ENCODE results near the gene SIRT6.
A peak's percentile ranks its signal among the peaks of the same experiment; 100 is the strongest.
"Not testable (repeated sequence)": the region's sequence is repeated elsewhere in the genome, so short reads cannot be mapped to it uniquely, and the experiment has no call there.

Gene SIRT6

DNA sequence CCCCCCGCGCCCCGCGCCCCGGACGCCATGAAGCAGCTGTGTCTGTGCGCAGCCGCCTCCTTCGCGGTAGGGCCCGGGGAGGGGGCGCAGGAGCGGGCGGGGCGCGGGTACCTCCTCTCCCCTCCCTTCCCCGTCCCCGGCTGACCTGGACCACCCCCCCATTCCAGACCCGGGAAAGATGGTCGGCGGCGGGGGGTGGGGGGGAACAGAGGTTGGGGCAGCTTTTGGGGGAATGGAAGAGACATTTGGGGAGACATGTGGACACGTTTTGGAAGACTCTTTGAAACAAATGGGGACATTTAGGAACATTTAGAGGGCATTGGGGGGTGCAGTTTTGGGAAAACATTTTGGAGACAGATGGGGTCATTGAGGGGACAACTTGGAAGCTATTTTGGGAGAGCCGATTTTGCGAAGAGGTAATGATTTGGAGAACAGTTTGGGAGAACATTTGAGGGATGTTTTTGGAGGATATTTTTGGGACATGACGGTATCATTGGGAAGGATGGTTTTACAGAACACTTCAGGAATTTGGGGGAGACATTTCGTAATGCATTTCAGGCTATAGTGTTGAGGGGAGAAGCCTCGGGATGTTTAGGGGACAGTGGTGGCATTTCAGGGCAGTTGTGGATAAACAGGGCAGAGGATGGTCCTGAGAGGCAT lies 16.2 kb upstream of the SIRT6 start:
- no peak for DNase-seq

DNA sequence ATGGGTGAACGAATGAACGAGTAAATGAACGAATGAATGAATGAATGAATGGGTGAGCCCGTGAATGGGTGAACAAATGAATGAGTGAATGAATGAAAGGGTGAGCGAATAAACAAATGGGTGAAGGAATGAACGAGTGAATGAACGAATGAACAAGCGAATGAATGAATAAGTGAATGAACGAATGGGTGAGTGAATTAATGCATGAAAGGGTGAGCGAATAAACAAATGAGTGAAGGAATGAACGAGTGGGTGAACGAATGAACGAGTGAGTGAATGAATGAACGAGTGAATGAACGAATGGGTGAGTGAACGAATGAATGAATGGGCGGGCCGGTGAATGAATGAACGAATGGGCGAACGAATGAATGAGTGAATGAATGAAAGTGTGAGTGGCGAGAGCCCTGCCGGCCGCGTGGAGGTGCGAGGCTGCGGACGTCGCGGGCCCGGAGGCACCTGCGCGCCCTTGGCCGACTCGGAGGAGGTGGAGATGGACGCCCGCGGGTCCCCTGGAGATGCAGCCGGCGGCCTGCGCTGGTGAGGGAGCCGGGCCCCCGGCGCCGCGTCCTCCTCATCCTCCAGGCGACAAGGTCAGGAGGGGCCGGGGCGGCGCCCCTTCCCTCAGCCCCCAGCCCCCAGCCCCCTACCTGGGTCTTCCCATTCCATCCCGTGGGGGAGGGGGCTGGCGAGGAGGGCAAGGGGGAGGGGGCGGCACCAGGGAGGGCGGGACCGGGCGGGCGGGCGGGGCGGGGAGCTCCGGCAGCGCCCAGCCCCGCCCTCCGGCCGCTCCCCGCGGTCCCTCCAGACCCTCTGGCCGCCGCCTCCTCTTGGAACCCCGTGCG lies 15.5 kb upstream of the SIRT6 start:
- no peak for DNase-seq

DNA sequence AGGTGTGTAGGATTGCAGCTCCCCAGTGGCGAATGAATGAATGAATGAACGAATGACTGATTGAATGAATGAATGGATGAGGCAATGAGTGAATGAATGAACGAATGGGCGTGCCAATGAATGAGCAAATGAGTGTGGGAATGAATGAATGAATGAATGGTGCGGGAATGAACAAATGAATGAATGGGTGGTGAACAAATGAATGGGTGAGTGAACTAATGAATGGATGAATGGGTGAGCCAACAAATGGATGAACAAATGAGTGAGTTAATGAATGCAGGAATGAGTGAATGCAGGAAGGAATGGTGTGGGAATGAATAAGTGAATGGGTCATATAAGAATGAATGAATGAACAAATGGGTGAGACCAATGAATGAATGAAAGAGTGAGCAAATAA lies 14.9 kb upstream of the SIRT6 start:
- no peak for DNase-seq

DNA sequence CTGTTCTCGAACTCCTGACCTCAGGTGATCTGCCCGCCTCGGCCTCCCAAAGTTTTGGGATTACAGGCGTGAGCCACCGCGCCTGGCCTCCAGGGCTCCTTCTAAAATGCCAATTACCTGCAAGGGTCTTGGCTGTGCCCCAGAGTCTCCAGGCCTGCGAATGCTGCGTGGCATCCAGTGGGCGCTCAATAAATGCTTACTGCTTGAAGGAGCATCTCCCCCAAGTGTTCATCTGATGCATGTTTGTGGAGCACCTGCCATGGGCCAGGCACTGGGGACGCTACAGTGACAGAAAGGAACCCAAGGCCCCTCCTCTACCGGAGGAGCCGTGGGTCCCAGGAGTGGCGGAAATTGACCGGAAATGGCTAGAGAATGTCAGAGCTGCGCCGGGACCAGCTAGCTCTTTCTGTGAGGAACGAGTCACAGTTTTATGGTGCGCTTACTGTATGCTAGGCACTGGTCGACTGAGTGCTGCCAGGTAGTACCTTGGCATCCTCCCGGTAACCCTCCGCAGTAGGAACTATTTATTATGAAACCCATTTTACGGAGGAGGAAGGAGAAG lies 14.3 kb upstream of the SIRT6 start:
- no peak for DNase-seq

- no peak for DNase-seq
Observed at GRCh38 chr19:4196009-4196408, 13.6 kb upstream of the SIRT6 start.

- no peak for DNase-seq
Observed at GRCh38 chr19:4194353-4194752, 12.0 kb upstream of the SIRT6 start.

GRCh38 chr19:4192537-4192936 lies 10.2 kb upstream of the SIRT6 start:
- not testable (repeated sequence) for DNase-seq

DNA sequence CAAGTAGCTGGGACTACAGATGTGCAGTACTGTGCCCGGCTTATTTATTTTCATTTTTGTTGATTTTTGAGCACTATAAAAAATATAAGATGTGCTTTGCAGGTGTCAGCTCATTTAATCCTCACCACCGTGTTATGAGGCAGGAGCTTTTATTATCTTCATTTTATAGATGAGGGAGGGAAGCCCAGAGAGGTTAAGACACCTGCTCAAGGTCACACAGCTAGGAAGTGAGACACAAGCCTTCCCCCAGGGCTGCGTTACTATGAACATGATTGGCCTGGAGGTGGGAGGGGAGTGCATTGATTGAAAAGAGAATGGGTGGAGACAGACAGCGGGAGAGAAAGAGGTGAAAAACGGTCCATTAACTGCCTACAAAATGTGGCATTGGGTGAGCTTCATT lies 7.3 kb upstream of the SIRT6 start:
- DNase-seq, result no peak

DNA sequence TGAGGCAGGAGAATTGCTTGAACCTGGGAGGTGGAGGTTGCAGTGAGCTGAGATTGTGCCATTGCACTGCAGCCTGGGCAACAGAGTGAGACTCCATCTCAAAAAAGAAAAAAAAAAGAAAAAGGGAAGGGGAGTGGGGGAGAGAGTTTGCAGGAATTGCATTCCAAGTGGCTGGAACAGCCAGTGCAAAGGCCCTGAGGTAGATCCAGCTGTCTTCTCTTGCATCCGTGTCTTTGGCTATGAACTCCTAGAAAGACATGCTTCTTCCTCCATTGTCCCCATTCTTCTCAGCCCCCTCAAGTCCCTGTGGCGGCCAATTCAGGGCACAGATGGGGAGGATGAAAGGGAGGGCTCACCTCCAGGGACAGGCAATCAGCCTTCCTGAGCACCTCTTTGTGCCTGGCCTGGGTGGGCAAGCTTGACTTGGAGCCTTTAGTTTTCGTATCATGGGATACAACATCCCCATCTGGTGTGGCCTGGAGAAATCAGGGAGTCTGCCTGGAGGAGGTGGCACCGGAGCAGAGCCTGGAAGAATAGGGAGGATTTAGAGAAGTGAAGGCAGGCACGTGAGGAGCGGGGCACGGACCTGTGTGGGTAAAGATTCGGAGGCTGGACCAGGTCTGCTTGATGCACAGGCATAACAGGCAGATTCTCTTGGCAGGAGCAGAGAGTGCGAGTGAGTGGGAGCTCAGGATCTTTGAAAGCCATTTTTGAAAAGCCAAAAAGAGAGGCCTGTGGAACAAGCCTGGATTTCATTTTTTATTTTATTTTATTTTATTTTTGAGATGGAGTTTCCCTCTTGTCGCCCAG lies 5.2 kb upstream of the SIRT6 start:
- DNase-seq, result no peak

DNA sequence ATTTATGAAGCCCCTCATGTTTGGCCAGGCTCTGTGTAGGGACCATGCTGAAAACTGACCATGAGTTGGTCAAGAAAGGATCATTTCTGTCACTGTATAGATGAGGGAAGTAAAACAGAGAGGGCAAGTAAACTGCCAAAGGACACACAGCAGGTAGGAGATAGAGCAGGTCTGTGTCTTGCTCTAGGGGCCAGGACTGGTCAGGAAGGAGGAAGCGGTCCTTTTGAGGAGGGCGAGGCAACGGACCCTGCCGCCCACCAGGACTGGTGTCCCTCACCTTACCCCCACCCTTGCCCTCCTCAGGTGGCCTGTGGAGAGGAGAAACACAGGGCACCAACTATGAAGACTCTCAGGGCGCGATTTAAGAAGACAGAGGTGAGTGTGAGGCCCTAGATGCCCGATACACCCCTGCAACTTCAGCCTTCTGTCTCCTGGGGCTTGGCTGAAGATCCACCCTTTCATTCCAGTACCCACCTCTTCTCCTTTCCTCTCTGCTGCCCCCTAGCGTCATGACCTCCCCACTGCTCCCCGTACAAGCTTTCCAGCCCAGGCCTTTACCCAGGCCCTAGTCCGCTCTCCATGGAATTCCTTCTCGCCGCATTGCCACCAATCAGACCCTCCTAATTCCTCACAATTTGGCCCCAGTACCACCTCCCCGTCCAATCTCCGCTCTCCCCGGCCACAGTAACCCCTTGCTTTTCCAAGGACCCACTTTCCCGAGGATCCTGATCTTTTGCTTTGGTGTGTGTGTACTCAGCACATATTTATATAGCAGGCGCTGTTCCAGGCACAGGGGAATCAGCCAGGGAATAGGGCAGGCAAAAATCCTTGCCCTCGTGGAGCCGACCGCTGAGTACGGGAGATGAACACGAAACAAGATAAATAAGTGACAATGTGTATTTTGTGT lies 4.0 kb upstream of the SIRT6 start:
- peak; percentile 76 for DNase-seq

DNA sequence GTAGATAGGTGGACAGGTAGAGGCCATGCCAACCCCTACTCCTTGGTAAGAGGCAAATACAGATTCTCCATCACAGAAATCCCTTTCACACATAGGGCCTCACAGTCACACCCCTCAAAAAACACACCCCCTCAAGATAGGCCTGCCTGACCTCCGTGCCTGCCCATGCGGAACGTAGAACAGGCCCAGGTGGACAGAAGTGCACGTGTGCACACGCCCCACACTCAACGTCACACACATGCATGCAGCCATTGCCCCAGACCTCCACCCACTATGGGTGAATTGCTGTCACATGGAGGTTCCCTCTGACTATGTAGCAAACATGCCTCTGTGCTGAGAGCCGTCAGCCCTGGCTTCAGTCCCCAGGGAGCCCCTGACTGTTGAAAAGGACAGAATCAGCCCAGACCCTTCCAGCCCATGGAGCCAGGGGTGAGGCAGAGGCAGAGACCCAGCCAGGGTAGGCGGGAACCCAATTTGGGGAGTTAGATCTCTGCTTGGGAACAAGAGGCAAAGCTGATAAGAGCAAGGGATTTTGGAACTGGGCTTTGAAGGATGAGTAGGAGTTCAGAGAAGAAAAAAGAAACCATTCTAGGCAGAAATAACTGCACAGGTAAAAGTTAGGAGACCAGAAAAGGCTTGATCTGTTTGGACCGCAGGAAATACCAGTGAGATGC lies 3.2 kb upstream of the SIRT6 start:
- no peak for DNase-seq

DNA sequence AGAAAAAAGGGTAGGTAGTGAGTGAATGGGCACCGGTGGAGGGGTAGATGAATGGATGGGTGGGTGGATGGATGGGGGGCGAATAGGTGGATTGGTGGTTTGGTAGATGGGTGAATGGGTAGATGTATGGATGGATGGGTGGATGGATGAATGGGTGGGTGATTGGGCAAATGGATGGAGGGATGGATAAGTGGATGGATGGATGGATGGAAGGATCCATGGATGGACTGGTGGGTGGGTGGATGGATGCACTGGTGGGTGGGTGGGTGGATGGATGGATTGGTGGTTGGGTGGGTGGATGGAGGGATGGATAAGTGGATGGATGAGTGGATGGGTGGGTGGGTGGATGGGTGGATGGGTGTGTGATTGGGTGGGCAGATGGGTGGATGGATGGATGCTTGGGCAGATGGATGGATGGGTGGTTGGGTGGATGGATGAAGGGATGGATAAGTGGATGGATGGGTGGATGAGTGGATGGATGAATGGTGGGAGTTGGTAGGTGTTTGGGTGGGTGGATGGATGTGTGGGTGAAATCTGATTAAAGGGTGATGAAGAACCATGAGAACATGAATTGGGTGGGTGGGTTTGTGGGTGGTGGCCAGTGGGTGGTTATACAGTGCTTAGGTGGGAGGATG lies 2.5 kb upstream of the SIRT6 start:
- no peak for DNase-seq

GRCh38 chr19:4183967-4184717 lies 1.8 kb upstream of the SIRT6 start:
- DNase-seq, result no peak

DNA sequence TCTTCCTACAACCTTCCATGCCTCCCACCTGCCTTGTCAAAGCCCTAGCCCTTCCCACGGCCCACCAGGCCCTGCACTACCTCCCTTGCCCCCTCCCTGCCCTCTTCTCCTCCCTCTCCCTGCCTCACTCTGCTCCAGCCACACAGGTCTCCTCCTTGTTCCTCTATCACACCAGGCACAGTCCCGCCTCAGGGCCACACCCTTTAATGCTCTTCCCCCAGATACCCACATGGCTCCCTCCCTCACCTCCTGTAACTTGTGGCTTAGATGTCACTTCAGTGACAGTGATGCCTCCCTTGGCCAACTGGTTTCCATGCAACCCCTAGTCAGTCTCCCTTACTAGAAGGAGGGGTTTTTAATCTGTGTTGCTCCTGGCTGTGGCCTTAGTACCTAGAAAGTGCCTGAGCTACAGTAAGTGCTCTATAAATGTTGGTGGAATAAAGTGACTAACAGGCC lies 1.3 kb downstream of the SIRT6 start:
- no peak for DNase-seq

DNA sequence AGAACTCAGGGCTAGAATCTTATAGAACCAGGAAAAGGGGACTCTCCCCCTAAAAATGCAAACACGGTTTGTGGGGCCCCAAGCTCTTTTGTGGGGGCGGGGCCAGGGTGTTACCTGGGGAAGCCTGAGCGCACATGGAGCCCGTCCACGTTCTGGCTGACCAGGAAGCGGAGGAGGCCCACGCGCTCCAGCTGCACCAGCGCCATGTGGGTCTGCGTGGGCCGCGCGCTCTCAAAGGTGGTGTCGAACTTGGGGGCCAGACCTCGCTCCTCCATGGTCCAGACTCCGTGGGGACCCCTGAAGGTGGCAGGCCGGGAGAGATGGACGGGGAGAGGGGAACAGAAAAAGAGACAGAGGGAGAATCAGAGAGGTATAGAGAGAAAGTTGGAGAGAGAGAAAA lies 3.4 kb downstream of the SIRT6 start:
- DNase-seq, result no peak

DNA sequence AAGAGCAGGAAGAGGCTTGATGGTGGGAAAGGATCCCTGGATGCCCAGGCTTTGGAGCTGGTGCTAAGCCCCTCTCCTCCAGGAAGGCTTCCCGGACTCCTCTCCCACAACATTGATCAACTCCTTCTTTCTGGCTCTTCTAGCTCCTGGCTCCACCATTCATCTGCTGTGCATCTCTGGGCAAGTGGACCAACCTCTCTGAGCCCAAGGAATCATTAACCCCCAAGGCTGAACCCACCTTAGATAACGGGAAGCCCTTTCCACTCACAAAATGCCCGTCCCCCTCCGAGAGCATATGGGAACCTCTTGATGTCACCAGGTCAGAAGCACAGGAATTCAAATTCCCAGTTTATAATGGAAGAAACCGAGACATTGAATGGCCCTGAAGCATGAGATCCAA lies 5.2 kb downstream of the SIRT6 start:
- no peak for DNase-seq

DNA sequence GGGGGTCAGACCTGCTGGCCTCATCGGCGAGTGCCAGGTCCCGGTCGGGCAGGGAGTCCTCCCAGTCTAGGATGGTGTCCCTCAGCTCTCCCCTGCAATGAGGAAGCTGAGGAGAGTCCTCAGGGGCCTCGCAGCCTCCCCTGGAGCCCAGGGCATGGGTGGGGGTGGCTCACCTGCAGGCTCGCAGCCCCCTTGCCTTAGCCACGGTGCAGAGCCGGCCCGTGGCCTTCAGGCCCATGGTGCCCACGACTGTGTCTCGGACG lies 6.8 kb downstream of the SIRT6 start:
- no peak for DNase-seq

GRCh38 chr19:4174895-4175668 lies 7.3 kb downstream of the SIRT6 start:
- DNase-seq, result no peak

GRCh38 chr19:4174213-4174894 lies 8.0 kb downstream of the SIRT6 start:
- DNase-seq, result no peak

Data from activated CD4-positive, alpha-beta T cell treated with anti-CD3 and anti-CD28 coated beads, Interleukin-2, amount 50 U/mL, for 1 hour (primary cell).